Keratinocyte (primary cell): ENCODE results near the gene LRIT2. TPM values are rescaled to one million over a fixed set of nuclear protein-coding genes. Genes with fewer than 3 reads are reported as not detected.

Experiments used
- DNase-seq: peaks from one replicate; pipeline ENCODE4 v3.0.0-alpha.2; 2011; ENCODE audit warnings: low read depth, missing footprints, low spot score
- FAIRE-seq: peaks from 2 replicates; lab custom pipeline; 2011; peaks lifted over from hg19 to GRCh38; lab: Jason Lieb, UNC
- H2AFZ ChIP-seq: 2 replicates; pipeline ENCODE4 v1.6.0; 2012; ENCODE audit warnings: low read length, control low read depth, inconsistent platforms; ENCODE audit not compliant: control insufficient read depth
- H3K27ac ChIP-seq: 2 replicates; pipeline ENCODE4 v1.5.1; 2011; ENCODE audit warnings: low read length; ENCODE audit not compliant: control insufficient read depth, insufficient read depth
- H3K27me3 ChIP-seq: 3 replicates; pipeline ENCODE4 v1.6.0; 2011; ENCODE audit warnings: low read length; ENCODE audit not compliant: control insufficient read depth, insufficient read depth; ENCODE audit errors: extremely low read depth
- H3K36me3 ChIP-seq, 2 experiments: 2 replicates in 1 of 2; 3 replicates in 1 of 2; pipeline ENCODE4 v1.5.1; 2011; ENCODE audit warnings: low read length in 2 of 2, mild to moderate bottlenecking in 1 of 2; ENCODE audit not compliant: control insufficient read depth in 2 of 2, insufficient read depth in 2 of 2; ENCODE audit errors: extremely low read depth in 1 of 2
- H3K4me1 ChIP-seq: 3 replicates; pipeline ENCODE4 v1.5.1; 2011; ENCODE audit warnings: low read length; ENCODE audit not compliant: control insufficient read depth, insufficient read depth; ENCODE audit errors: extremely low read depth
- H3K4me2 ChIP-seq: 3 replicates; pipeline ENCODE4 v1.6.0; 2011; ENCODE audit warnings: low read depth, low read length; ENCODE audit not compliant: control insufficient read depth, insufficient read depth; ENCODE audit errors: extremely low read depth
- H3K4me3 ChIP-seq, 3 experiments: fragments of 200-600 bp in 1 of 3; sonication (generic) in 1 of 3; 2 replicates in 2 of 3; 3 replicates in 1 of 3; pipeline ENCODE4 v1.5.1; 2011 to 2016; ENCODE audit warnings: low read length in 3 of 3, mild to moderate bottlenecking in 3 of 3, control low read depth in 2 of 3, inconsistent platforms in 1 of 3, low read depth in 1 of 3, mixed read lengths in 1 of 3, mixed run types in 1 of 3, moderate library complexity in 1 of 3; ENCODE audit not compliant: control insufficient read depth in 2 of 3, insufficient read depth in 2 of 3; ENCODE audit errors: extremely low read depth in 1 of 3
- H3K79me2 ChIP-seq: 2 replicates; pipeline ENCODE4 v1.6.0; 2012; ENCODE audit warnings: low read length; ENCODE audit not compliant: control insufficient read depth, insufficient read depth
- H3K9ac ChIP-seq: 3 replicates; pipeline ENCODE4 v1.6.0; 2011; ENCODE audit warnings: low read length; ENCODE audit not compliant: control insufficient read depth, insufficient read depth; ENCODE audit errors: extremely low read depth
- H3K9me1 ChIP-seq: 3 replicates; pipeline ENCODE4 v1.6.0; 2011; ENCODE audit warnings: low read length; ENCODE audit not compliant: control insufficient read depth, insufficient read depth; ENCODE audit errors: extremely low read depth
- H3K9me3 ChIP-seq: 2 replicates; pipeline ENCODE4 v1.5.1; 2012; ENCODE audit warnings: low read depth, low read length; ENCODE audit not compliant: control insufficient read depth
- H4K20me1 ChIP-seq: 3 replicates; pipeline ENCODE4 v1.6.0; 2011; ENCODE audit warnings: low read length; ENCODE audit not compliant: control insufficient read depth, insufficient read depth; ENCODE audit errors: extremely low read depth
- CTCF ChIP-seq, 3 experiments: IDR thresholded peaks in 1 of 3; conservative IDR thresholded peaks in 1 of 3; optimal IDR thresholded peaks in 1 of 3; 2 replicates in 2 of 3; 3 replicates in 1 of 3; pipeline versions ENCODE3 to v1.5.1; 2011; ENCODE audit warnings: low read length in 3 of 3, mild to moderate bottlenecking in 3 of 3, moderate library complexity in 2 of 3, control low read depth in 1 of 3, inconsistent platforms in 1 of 3; ENCODE audit not compliant: insufficient read depth in 2 of 3; ENCODE audit errors: extremely low read depth in 1 of 3
- EZH2 ChIP-seq: IDR thresholded peaks from one replicate; pipeline ENCODE4 v1.6.1; 2012; ENCODE audit warnings: inconsistent platforms, mild to moderate bottlenecking, low read length, moderate library complexity
- dilution Hi-C: fragments of 300-500 bp; cut with MboI; formaldehyde crosslinking; loops from one replicate; pipeline ENCODE4 v1.7.0; 2020; ENCODE audit warnings: low sequenced_read_pairs; ENCODE audit not compliant: extremely low pct_ligation_motif_present
- polyA plus RNA-seq, 5 experiments: library from polyadenylated mRNA; depleted of rRNA in 3 of 5; stranded (reverse) in 3 of 5; stranded (forward) in 1 of 5; unstranded in 1 of 5; fragments of >200 nt; gene quantifications; 1 replicate in 1 of 5; 2 replicates in 3 of 5; 3 replicates in 1 of 5; pipeline versions ENCODE4 v1.2.1 to v1.2.3, GENCODE V29; 2011 to 2012; ENCODE audit warnings: missing spikeins in 2 of 5, low read depth in 1 of 5, low replicate concordance in 1 of 5

Gene LRIT2
- polyA plus RNA-seq, 1 donor (not counting 4 experiments of a cell fraction or from before 2014, with no cell fraction given), result not detected

GRCh38 chr10:84193846-84194423 is 31.4 kb downstream of the LRIT2 start:
- no peak overlapping the region for H3K27ac ChIP-seq
- DNase-seq (no peak), FAIRE-seq (no peak)
- H4K20me1 ChIP-seq, result no peaks in the 10 kb centered on the region
- H3K79me2 ChIP-seq, result no peaks in the 10 kb centered on the region
- dilution Hi-C loops, result no loop called here
- peaks cover 14% of the 10 kb centered on the region for H3K4me1 ChIP-seq
- peak overlapping the region; percentile 76 for H3K4me2 ChIP-seq
- H3K9me3 ChIP-seq, result no peaks in the 10 kb centered on the region
- peak overlapping the region; percentile 22 for H3K9ac ChIP-seq
- peak overlapping the region; percentile 28 to 60 (median 57) for H3K4me3 ChIP-seq
- peak overlapping the region; percentile 19 for H2AFZ ChIP-seq
- TF ChIP-seq CTCF (optimal IDR thresholded peaks at IDR 0.05 in 1 of 3, IDR thresholded peaks at IDR 0.05 in 1 of 3, conservative IDR thresholded peaks at IDR 0.05 in 1 of 3; ENCODE audit: extremely low read depth in 1 of 3, insufficient read depth in 2 of 3, low read length in 3 of 3) (no peak), EZH2 (no peak)
- H3K27me3 ChIP-seq, result peaks cover 52% of the 10 kb centered on the region
- no peaks in the 10 kb centered on the region for H3K36me3 ChIP-seq
- no peaks in the 10 kb centered on the region for H3K9me1 ChIP-seq

GRCh38 chr10:84193327-84193726 is 32.0 kb downstream of the LRIT2 start:
- Histone ChIP-seq H3K4me2 (no peak overlapping the region), H3K27me3 (peaks cover 48% of the 10 kb centered on the region), H3K4me3 (no peak overlapping the region), H3K36me3 (no peaks in the 10 kb centered on the region), H3K9me1 (no peaks in the 10 kb centered on the region), H4K20me1 (no peaks in the 10 kb centered on the region), H3K4me1 (peaks cover 14% of the 10 kb centered on the region), H3K79me2 (no peaks in the 10 kb centered on the region), H3K9me3 (no peaks in the 10 kb centered on the region), H3K27ac (no peak overlapping the region), H3K9ac (no peak overlapping the region), H2AFZ (no peak overlapping the region)
- dilution Hi-C loops, result no loop called here
- no peak for FAIRE-seq
- DNase-seq, result no peak
- TF ChIP-seq CTCF (optimal IDR thresholded peaks at IDR 0.05 in 1 of 3, IDR thresholded peaks at IDR 0.05 in 1 of 3, conservative IDR thresholded peaks at IDR 0.05 in 1 of 3; ENCODE audit: extremely low read depth in 1 of 3, insufficient read depth in 2 of 3, low read length in 3 of 3) (no peak), EZH2 (no peak)
